ENCODE data around the gene CRYGN.

CRYGN gene

DNA sequence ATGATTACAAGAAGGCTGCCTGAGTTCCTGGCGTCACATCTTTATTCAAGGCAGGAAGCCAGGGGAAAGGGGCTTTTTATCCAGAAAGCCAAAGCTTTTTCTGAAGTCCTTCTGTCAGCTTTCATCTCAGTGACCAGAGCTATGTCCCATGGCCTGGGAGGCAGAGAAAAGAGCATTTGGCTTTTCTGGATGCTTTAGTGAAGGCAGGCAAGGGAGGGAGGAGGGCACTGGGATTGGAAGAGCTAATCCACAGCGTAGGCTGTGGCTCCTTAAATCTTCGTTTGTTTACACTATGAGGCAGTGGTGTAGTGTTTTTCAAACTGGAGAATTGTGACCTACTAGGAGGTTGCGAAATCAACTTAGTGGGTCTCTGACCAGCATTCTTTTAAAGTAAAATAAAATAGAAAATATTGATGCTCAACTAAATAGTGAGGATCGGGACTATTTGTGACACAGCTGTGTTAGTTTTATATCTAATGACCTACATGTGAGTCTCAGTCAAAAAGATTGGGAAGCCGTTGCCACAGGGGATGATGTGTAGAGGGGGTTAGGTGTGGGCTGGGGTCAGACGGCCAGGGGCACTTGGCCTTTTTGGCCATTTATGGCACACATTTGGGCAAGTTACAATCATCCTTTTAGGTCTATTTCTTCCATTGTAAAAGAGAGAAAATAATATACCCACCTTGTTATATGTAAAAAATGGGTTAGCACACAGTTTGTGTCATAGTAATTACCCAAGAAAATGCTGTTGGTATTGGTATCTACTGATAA, 14.1 kb downstream of the CRYGN start:
- DNase-seq, result no peak

DNA sequence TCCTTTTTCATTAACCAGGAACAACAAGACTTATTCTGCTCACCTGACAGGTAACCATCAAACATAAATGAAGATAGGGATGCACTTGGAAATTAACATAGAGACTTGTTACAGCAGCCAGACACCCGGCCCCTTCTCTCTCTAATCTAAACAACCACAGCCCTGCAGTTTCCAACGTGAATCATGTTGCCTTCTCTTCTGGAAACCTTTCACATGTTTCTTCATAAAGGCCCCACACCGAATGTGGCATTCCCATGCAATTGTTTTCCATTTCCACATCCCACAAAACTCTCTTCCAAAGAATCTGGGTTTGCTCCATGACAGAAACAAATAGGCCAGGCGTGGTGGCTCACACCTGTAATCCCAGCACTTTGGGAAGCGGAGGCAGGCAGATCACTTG, 15.1 kb downstream of the CRYGN start:
- DNase-seq, result no peak

DNA sequence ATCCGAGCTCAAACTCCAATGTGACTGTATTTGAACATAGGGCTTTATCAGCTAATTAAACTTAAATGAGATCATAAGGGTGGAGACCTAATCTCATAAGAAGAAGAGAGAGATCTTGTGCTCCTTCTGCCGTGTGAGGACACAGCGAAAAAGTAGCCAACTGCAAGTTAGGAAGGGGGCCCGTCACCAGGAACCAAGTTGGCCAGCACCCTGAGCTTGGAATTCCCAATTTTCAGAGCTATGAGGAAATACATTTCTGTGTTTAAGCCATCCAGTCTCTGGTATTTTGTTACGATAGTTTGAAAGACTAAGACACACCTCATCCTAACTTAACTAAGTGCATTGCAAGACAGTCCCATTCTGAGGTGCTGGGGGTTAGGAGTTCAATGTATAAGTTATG, 16.0 kb downstream of the CRYGN start:
- no peak for DNase-seq

DNA sequence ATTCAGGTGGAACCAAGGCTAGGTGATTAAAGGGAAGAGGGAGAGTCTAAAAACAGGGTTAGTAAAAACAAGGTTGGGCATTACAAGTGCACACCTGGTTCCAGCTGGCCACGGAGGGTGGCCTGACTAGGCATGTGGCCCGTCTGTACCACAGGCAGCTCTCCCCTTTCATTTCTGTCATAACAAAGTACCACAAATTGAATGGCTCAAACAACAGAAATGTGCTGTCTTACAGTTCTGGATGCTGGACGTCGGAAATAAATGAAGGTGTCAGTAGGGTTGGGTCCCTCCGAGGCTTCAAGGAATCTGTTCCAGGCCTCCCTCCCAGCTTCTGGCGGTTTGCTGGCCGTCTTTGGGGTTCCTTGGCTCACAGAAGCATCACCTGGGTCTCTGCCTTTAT, 16.7 kb downstream of the CRYGN start:
- DNase-seq, result no peak

DNA sequence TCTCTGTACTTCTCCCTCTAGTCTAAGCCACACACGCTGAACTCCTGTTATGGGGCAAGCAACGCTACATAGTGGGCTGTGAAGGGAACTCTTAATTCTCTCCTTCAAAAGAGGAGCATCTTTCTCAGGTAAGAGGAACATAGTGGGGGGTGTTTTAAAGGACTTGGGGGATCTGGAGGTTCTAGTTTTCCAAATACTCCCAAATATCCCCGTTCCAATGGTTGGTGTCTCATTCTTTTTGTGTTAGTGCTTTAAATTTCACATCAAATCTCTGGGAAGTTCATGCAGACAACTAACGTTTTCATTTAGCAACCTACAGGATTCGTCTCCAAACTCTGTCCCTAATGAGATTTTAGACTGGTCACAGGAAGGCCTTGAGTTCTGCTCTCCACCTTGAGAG, 17.7 kb downstream of the CRYGN start:
- no peak for DNase-seq

DNA sequence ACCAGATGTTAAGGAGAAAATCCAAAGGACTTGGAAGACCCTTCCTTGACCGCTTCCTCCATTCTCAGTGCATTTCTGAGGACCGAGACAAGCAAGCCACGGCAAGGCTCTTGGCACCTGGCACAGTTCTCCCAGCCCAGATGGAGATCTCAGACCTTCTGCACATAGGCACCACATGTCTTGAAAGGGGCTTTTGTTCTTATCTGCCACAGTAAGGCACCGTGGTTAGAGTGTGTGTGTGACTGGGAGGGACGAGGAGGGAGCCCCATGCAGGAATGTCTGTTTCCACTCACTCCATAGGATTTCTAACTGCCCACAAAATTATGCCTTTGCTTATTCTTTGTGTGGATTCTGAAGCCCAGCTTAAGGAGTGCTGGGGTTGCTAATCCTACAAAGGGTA, 19.8 kb downstream of the CRYGN start:
- no peak for DNase-seq

DNA sequence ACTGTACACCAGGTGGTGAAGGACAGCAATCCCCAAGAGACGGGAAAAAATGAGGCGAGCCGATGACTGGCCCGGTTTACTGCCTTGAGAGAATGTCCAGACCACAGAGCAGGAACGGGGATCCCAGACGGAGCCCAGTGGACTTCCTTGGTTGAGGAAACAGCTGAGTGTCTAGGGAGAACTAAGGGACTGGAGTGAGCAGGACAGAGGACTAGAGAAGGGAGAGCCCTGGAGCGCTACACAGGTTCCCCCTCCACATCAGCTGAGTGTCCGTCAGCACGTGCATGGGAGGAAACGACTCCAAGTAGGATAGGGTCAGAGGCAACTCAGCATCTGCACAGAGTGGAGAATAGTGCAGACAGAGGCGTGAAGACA, 23.0 kb downstream of the CRYGN start:
- DNase-seq, result no peak

DNA sequence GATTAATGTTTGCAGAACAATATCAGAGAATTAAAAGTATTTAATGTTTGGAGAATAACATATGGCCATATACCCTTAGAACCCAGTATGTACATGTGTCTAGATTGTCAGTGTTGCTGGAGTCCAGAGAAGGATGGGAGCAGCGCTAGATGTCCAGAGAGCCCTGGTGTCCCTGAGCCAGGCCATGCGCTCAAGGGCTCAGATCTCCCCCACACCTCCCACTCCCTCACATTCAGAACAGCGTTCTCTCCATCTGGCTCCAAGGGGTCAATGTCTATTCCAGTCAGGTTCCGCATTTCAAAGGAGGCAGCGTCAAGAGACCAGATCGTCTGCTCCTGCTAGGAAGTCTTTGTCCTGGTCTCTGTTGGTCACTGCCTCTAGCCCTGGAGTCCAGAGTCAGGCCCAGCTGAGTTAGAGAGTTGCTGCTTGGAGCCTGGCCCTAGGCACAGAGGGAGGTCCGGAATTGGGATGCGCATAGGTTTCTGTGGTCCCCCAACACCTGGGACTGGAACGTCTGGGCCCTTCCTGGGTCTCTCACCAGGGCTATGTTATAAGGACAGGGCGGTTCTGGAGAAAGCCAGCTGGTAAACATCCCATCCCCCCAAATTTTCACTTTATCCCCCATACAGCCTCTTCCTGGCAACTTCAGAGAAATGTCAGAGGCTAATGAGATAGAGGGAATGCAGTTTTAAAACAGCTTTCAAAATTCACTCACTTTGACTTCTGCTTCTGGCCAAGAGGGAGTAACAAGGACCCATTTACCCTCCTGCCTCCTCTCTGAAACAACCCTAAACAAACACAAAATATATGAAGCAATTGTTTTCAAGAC, 23.6 kb downstream of the CRYGN start:
- DNase-seq, result no peak

DNA sequence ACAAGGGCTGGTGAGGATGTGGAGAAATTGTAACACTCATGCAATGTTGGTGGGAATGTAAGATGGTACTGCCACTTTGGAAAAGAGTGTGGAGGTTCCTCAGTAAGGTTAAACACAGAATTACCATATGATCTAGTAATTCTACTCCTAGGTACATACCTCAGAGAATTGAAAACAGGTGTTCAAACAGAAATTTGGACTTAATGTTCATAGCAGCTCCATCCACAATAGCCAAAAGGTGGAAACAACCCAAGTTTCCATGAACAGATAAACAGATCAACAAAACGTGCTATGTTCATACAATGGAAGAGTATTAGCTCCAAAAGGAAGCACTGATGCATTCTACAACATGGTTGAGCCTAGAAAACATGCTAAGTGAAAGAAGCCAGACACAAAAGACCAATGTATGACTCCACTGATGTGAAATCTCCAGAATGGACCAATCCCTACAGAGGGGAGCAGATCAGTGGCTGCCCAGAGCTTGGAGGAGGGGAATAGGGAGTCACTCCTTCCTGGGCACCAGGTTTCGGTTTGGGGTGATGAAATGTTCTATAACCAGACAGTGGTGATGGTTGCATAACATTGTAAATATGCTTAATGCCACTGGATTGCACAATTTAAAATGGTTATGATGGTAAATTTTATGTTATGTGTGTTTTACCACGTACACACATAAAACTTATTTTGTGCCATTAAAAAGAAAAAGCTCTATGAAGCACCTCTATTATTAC, 24.4 kb downstream of the CRYGN start:
- DNase-seq, result no peak

DNA sequence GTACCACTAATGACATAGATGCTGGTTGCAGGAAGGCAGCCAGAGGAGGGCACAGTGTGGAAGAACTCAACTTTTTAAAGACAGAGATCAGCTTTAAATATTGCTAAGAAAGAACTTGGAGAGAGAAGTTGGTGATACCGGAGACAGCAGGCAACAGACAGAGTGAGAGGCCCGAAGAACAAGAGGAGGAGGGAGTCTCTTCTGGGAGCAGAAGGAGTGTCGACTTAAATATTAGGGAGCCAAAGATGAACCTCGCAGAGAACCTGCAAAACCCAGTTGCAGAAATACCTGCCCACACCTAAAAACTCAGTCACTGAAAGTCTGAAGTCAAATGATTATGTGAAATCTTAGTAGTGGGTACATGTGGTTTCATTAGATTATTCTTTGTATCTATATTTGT, 26.7 kb downstream of the CRYGN start:
- DNase-seq, result no peak

DNA sequence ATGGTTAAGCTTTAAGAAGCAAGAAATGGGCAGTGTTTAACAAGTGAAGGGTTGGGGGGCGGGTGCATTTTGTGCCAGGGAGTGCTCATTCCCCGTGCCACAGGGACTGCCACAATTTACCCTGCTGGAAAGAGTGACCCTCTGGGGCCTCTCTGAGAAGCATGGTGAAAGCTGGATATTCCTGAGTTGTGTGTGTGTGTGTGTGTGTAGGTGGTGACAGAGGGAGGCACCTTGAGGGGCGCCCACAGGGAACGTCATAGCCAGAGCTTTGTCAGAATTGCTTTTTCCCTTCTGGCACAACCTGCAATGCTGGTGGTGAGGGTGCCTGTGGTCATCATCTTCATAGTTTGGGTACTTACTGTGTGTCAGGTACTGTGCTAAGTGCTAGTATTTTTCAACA, 27.6 kb downstream of the CRYGN start:
- DNase-seq, result no peak

DNA sequence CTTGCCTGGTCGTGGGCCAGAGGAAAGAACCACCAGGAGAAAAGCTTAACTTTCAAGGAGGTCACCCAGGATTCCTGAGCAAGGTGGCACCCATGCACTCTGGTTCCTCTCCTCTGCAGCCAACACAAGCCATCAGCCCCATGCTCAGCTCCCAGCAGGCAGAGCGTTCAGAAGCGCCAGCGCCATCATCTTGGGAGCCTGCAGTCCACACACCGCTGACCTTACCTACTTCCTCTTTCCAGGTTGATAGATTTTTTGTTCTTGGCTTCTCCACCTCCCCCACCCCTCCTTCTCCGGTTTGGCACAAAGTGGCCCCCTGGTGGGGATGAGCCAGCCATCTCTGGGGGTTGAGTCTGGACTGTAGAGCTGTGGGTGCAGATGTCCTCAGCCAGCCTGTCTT, 28.4 kb downstream of the CRYGN start:
- DNase-seq, result no peak

DNA sequence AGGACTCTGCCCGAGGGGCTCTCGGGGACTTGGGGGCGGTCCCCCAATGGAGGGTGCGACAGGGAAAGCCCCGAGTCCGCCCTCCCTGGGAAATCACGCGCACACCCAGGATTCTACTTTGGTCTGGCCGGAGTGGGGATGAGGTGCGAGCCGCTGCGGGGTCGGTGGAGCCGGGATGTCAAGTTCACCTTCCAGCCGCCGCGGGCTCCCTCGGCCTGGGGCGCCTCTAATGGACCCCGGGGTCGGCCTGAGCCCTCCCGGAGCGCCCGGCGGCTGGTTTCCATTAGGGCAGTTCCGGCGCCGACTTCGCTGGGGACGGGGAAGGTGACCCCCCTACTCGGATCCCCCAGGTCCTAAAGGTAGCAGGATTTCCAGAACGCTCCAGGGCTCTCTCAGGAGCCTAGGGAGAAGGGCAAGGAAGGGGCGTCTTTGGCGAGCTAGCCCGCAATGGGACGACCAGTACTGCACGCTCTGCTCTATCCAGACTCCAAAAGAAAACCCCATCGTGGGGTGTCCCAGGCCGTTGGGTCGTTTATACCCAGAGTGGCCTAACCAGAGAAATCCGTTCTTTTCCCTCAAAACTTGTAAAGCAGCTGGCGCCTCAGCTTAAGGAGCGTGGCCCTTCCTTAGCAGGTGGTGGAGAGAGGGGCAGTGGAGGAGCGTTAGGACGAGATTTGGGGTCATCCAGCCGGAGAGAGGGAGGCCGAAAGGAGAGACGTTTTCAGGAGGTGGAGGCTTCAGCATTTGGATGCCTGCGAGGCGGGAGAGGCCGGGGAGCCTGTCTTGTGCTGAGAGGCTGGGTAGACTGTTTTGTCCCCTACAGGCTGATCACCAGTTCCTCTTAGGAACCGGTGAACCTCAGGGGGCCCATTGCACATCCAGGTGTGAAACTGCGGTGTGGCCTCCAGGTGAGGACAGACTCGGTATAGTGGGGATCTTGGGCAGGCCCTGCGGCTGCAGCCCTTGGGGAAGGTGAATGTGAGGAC, 29.2 kb downstream of the CRYGN start:
- DNase-seq, result peak; percentile 41

DNA sequence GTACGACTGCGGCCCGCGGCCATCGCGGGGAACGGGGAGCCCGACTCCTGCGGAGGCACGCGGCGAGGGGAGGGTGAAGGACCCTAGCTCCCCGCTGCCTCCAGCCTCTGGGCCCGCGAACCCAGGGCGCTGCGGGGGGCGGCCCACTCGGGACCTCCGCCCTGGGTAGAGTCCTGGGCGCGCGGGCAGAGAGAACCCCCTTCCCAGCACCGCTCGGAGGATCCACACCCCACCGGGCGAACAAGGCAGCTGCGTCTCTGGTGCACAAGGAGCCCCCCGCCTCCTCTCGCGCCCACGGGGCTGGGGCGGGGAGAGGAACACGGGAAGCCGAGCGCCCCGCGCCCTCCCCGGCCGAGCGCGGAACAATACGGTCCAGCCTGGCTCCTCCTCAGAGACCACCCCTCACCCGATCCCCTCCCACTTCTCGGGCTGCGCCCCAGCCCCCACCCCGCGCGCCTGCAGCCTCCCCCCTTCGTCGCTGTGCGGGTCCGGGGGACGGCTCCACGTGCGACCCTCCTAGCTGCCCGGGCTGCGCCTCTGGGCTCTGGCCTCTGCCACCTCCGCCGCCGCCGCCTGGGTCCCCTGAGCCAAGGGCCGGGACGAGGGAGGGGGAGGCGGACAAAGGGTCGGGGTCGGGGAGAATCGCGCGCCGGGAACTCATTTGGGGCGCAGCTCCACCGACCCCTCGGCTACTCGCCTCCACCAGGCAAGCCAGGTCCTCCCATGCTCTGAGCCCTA, 30.1 kb downstream of the CRYGN start, which contains the start of gene WDR86:
Gene WDR86 (minus strand): TSS at position 372 of the 738 bp plus-strand sequence. CDS start 449 bp downstream, outside the sequence.
- DNase-seq, result peak; percentile 35

DNA sequence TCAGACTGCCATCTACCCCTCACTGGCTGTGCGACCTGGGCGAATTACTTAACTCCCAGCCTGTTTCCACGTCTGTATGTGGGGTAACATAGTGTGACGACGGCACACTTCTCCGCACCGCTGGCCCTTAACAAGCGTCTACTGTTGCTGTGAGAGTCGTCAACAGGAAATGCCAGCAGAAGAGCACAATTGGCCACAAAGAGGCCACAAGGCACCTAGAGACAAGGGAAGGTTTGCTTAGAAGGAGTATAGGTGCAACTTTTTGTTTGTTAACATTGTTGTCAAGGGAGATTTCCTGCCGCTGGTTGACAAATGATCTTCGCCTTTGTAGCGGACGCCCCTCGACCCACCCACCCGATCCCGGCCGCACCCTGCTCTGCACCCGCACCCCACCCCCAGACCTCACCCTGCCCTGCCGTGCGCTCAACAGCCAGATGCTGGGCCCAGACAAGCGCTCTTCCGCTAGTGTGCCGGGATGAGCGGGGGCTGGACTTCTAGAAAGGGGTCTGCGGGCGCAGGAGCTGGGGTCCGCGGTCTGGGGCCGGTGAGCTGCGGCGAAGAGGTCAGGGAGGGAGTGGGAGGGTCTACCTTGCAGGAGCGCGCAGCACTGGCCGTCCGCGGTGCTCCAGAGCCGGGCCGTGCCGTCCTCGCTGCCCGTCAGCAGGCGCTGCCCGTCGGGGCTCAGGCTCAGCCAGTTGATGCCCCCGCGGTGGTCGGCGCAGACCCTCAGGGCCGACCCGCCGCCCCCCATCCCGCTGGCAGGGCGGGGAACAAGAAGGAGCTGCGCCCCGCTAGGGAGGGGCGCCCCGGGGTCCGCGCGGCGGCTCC, 30.9 kb downstream of the CRYGN start:
- DNase-seq, result peak; percentile 75

DNA sequence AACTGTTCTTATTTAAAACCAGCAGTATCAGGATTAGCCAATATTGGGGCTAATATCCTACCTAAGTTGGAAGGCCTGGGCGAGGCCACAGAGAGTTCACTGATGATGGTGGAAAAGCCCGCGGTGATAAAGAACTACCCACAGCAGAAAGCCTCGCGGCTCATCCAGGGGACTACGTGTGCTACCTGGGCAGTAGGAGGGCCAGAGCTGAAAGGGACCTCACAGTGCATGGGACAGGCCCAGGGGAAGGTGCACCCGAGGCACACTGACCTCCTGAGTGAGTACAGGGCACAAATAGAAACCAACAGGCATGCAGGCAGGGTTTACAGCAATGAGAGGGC, 31.5 kb downstream of the CRYGN start:
- no peak for DNase-seq

DNA sequence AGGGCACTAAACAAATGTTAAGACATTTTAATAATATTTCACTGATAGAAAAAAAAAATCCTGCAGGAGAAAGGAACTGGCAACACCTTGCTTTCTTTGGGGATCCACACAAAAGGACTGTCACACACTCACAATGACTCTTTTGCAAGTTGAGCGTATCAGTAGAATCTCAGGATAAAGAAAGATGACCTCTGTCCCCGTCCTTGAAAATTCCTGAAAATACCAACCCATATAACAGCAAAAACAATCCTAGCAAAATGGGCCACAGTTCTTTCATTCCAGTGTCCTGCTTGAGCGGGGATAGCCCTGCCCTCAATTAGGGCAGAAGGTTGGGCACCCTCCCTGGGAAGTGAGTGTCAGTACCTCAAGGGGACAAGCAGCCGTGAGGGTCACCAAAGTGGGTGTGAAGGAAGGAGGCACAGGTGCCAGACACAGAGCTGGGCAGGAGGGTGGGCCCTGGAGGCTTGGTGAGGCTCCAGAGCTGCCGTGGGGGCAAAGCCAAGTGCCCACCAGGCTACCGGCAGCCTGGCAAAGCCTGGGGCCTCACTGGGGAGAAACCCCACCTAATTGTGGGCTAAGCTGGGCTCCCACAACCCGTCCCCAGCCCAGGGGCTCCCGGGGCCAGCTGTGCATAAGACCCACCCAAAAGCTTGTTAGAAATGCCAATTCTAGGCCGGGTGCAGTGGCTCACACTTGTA, 32.9 kb downstream of the CRYGN start:
- DNase-seq, result no peak

DNA sequence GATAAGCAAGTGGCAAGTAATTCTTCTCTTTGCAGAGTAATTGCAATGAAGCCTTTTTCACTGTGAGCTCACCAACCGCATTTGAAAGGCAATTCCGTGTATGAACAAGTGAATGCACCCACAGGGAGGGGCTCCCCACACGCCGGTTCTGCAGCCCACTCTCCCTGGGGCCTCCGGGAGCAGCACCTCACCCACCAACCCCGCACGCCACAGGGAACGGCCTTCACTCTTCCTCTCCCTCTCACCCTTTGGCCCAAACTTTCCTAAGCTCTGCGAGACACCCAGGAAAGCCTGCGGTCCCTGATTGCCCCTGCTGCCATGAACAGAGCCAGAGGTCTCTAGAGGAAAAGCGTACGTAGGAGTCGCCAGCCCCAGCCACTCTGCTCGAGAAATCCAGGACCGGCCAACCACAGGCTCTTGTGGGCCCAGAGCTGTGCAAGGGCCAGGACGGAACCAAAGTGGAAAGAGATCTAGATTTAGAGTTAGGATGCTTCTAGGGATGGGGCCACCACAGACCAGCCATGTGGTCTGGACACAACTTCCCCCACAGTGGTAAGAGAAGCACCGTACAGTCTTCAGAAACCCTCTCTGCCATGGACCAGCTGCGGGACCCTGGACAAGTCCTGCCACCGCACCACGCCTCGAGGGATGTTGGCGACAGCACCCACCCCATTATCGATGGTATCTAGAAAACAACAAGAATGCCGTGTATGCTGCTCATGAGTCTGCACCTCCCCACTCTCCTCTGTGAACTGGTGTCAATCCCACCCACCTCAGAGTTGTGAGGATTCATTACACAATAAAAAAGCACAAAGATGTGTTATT, 33.7 kb downstream of the CRYGN start:
- no peak for DNase-seq

DNA sequence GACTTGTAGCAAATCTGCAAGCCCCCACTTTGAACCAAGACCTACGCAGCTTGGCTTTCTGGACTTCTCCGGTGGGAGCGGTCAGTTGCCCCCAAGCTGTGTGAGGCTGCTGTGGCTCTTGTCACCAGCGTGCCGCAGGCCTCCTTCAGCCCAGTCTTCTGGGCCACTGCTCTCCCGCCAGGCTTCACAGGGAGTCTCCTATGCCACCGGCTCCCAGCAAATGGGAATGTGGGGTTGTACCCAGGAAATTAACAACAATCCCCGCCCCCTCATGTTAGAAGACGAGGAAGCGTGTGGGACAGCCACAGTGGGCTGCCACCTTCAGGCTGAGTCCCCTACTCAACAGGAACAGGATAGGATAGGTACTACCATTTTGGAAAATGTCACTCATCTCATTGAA, 34.4 kb downstream of the CRYGN start:
- DNase-seq, result no peak
